GM18520 (cell line): ENCODE results near the gene CBLB.

ENCODE experiments used
- ATAC-seq: cut with Tn5 transposase; IDR thresholded peaks from one replicate; pipeline ENCODE4 v1.9.1; 2021; ENCODE audit not compliant: unreplicated experiment

CBLB gene

DNA sequence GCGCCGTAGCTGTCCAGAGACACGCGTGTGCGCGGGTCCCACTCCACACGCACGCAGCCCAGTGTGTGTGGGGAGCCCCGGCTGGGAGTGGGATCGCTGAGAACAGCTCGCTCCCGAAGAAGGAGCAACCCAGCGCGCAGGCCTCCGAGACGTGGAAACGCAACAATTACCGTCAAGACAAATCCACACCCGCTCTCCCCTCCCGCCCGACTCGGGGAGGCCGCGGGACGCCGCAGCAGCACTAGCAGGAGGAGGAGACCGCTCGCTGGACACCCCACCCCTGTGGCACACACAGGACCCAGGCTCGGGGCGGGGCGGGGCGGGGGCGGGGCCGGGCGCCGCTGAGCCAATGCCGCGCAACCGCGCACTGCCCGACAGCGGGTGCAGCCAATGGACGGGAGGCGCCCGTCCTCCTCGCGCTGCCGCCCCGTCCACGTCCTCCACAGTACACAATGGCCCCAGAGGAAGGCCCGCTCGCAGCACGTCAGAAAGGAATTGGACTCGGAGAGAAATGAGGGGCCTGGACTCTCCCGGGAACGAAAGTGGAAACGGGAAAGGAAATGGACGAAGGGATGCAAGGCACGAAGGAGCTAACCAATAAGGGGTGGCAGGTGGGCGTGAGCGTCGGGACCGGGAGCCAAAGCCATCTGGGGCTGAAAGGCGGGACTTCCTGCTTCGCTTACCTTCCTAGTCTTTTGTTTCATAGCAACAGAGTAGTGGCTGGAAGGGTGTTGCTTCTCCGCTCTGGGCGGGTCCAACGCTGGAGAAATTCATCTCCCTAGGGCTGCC, at the start of gene CBLB:
CBLB (minus strand) TSS at position 271 of the 789 bp plus-strand sequence. CDS start 1,435 bp downstream, outside the sequence.
- peak; percentile 73 for ATAC-seq

DNA sequence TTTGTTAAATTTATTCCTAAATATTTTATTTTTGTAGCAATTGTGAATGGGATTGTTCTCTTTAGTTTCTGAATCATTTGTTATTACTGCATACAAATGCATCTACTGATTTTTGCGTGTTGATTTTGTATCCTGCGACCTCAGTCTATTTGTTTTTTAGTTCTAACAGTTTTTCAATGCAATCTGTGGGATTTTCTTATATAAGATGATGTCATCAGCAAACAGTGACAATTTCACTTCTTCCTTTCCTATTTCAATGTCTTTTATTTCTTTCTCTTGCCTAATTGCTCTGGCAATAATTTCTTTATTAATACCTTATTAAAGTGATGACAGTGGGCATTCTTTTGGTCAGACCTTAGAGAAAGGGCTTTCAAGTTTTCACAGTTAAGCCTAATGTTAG, 48.0 kb upstream of the CBLB start:
- ATAC-seq = no peak

DNA sequence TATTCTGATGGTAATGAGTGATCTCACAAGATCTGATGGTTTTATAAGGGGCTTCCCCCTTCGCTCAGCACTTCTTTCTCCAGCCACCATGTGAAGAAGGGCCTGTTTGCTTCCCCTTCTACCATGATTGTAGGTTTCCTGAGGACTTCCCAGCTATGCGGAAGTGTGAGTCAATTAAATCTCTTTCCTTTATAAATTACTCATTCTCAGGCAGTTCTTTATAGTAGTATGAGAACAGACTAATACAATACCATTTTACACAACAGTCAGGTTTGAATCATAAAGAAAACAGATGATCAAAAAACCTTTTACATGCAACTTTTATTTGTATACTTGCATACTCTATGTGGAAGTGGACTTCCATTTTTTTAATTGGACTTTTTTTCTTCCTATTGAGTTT, 46.7 kb upstream of the CBLB start:
- ATAC-seq = no peak

DNA sequence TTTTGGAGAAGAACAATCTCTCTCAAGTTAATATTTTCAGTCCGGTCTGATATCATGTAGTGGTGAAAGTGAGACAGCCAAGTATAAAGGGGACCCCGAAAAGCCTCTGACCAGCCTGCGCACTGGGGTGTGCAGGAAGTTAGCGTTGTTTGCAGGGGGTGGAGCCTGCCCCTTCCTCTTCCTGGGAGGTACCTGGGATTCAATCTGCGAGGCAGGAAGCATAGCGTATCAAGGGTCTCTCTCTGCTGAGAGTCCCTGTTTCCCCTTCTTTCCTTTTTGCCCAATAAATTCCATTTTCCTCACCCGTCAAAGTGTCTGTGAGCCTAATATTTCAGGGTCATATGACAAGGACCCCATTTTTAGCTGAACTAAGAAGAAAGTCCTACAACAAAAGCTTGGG, 44.8 kb upstream of the CBLB start:
- ATAC-seq = no peak

DNA sequence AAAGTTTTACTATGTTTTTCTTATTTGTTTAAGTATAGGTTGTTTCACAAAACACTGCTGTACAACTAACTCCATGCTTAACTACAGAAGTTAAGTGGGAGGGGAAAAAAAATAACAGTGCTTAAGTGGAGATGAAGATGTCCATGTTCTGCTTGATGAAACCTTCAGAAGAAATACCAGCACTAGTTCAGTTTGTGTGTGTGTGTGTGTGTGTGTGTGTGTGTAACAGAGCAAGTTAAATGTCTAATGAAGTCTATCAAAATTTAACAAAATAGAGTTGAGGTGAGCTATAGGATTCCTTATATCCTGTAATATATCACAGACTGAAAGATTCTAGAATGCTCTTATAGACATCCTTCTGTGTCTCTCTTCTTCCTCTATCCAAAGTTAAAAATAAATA, 44.1 kb upstream of the CBLB start:
- ATAC-seq = no peak

DNA sequence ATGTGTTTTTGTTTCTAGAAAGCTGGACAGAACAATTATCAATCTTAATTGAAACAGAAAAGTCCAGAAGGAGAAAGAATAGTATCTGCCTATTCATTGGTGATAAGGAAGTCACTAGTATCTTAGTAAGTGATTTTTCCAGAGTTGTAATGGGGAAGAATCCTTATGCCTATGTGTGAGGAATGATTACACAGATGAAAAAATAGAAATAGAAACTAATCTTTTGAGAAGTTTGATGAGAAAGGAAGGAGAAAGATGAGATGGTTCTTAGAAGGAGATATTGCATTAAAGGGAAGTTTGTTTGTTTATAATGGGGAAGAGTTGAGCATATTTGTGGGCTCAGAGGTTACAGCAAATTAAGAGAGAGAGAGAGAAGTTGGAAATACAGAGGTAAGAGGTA, 42.7 kb upstream of the CBLB start:
- no peak for ATAC-seq

DNA sequence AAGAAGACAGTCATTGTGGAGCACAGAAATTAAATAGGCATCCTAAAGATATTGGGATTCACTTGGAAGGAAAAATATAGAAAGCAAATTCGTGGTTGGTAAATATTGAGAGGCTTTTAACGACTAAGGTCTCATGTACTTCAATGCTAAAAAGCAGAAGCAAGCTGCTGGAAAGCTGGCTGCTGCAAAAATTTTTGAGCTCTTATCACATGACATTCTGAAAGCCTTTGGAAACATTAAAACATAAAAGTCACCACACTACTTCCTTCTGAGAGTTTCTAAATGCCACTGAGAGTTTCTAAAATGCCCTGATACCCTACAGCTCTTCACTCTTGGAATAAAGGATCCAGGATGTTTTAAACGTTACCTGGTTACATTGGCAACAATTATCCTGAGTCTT, 39.0 kb upstream of the CBLB start:
- no peak for ATAC-seq

DNA sequence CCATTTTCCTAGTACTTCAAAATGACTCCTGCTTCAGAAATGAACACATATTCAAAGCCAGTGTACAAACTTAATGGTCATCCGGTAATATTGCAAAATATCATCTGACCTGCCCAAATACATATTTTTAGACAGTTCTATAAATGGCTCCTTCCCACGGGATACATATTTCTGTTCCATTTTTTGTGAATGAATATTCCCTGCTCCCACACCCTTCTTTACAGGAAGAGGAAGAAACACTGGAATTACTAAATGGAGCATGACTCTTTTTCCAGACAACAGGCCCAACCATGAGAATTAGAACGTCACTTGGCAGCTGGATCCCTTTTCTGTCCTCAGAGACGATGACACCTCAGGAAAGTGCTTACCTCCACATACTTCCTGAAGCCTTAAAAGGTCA, 38.0 kb upstream of the CBLB start:
- ATAC-seq = no peak

DNA sequence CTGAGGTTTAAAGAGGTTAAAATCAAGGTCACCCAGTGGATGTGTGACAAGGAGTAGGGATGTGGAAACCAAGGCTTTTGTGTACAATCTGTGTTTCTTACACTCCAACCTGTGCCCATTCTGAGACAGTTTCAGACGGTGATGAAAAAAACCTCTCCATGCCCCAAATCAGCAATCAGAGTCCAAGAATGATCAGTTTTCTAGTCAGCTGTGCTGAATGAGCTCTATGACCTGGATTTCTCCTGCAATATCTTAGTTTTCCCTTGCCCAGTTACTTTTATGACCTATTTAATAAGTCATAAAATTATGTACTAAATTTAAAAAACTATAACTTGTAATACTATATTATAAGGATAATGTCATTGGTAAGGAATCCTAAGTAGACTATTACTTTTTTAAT, 37.5 kb upstream of the CBLB start:
- no peak for ATAC-seq

DNA sequence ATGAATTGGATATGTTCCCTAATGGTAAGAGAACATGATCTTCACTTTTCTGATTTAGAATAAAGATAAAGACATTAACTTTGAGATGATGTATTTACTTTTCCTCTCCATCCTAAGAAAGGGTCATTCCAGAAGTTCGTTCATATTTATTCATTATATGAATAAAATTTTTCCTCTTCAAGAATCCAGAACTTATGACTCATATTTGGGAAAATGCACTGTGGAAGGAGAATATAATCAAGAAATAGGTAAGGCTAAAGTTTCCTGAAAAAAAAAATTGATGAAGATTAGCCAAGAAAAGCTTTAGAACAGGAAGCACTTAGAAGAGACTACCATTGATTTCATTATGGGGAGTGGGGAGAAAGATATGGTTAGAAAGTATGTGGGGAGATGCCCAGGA, 36.5 kb upstream of the CBLB start:
- ATAC-seq = no peak

DNA sequence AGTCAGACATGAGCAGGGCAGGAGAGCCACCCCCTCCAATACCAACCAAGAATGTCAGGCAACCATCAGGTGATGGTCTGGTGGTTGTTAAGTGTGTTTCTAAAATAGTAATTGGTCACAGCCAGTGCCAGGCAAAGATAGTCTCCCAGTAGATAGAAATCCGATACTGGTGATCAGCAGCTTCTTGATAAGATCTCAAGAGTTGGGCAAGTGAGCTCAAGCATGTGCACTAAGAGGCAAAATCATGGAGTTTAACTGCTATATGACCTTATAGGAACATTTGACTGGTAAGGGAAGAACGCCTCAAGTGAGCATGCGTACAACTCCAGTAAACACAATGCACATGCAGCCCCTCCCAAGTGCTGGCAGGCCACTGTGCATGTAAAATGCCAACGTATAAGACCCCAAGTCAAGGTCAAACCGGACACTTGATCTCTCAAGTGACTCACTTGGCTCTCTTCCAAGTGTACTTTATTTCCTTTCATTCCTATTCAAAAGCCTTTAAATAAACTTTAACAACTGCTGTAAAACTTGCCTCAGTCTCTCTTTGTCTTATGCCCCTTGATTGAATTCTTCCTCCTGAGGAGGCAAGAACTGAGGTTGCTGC, 36.0 kb upstream of the CBLB start:
- no peak for ATAC-seq

DNA sequence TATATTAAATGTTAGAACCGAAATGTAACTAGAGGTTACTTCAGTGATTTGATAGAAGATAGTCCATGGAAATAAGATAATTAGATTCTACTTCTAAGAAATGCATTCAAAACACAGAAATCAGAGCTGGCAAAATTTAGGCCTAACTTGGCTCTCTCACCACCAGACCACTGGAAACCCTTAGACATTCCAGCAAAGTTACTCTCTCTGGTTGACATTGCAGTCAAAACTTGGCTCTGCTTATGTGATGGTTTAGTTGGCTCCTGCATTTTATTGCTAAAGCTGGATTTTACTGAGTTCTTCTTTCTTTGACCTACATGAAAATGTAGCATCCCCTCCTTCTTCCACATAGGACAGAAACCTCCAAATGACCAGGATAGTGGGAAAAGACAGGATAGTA, 35.4 kb upstream of the CBLB start:
- no peak for ATAC-seq

DNA sequence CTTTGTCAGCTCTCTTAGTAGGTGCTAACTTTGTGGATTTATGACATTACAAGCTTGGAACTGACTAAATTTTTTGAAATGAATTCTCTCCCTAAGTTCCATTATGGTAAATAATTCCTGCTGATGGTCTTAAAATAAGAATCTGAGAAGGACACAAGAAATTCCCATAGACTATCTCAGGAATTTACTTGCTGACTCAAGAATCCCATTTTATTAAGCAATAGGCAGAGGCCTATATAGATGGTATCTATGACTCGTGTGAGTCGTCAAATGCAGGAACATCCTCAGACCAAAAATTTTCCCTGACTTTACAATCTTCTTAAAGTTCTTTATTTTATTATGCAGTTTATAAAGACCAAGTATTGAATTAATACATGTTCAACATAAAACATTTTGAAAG, 30.7 kb upstream of the CBLB start:
- no peak for ATAC-seq

DNA sequence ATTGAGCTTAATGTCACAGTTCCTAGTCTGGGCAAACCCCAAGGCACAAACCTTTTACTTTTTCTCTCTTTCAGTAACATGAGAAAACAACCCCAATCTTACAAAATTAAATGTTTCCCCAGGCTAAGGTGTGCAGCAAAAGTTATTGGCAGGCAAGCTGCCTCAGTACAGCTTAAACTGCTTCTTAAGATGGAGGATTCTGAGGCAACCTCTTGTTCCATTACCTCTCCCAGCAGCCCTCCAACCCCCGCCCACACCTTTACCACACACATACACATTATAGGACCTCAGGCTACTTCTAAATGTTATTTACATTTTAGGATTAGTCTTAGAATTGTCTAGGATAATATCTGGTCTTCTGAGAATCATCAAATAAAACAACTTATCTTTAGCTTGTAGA, 22.3 kb upstream of the CBLB start:
- ATAC-seq = no peak

DNA sequence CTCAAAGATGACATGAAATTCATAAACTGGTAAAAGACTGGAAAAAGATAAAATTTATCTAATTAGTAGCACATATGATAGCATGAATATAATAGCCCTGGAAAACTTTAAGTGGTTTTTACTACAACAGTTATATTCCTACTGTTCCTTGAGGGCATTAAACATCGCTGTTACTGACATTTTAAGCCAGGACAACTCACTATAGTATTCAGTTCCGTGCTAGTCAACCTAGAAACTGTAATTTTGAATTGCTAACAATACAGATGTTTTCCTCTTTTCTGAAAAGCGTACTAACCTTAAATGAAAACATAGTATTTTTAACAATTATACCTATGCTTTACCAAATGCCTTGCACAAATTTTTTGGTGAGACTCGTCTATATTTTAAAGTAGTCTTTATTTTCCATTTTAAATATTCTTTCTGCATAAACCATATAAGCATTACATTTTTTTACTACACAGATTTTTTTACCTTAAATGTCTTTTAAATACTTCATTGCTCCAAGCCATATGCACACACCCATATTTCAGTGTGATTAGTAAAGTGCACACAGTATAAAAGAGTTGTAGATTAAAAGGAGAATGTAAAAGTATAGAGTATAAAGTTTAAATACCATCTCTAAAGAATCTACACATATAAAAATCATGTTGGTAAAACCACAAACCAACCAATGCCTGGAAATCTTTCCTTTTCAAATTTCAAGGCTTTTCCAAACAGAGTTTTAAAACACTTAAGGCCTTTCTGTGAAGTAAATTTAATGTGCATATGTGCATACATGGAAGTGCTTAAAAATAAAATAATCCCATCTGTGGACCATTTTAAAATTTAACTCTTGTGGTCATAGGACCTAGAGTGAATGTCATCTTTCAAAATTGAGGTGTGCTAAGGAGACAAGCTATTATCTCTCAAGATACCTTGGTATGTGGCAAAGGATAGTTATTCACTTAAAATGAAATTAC, 20.1 kb upstream of the CBLB start:
- no peak for ATAC-seq

DNA sequence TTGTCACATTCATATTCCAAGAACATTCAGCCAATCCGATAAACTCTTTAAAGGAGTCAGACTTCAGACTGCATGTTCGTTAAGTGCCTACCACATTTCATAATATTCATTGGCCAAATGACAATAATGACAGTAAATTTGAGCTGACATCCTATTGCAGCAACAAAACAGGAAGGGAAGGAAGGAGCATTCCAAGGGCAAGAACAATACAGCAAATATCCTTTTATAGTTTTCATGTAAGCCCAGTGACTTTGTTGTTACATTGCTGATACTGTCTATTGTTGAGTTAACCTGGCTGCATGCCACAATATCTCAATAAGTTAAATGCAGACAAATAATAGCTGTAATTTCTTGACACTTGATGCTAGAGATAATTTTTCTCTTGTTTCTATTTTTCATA, 16.4 kb upstream of the CBLB start:
- no peak for ATAC-seq

DNA sequence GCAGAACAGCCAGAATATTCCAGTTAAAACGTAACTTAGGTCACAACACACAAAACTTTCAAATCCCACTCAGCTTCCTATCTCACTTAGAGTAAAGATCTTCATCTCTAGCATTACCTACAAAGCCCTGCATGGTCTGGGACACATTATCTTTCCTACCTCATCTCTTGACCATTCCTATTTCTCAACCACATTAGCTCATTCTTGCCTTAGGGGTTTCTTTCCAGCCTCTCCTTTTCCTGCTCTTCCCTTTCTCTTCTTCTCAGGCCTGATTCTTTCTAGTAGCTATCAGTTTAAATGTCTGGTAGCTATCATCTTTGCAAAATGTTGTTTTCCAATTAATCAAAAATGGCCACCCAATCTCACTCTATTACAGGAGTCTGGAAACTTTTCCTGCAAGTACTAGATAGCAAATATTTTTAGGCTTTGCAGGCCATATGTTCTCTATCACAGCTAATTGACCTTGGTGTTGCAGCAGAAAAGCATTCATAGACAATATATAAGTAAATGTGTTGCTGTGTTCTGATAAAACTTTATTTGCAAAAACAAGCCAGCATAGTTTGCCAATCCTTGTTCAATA, 15.1 kb upstream of the CBLB start:
- ATAC-seq = no peak

DNA sequence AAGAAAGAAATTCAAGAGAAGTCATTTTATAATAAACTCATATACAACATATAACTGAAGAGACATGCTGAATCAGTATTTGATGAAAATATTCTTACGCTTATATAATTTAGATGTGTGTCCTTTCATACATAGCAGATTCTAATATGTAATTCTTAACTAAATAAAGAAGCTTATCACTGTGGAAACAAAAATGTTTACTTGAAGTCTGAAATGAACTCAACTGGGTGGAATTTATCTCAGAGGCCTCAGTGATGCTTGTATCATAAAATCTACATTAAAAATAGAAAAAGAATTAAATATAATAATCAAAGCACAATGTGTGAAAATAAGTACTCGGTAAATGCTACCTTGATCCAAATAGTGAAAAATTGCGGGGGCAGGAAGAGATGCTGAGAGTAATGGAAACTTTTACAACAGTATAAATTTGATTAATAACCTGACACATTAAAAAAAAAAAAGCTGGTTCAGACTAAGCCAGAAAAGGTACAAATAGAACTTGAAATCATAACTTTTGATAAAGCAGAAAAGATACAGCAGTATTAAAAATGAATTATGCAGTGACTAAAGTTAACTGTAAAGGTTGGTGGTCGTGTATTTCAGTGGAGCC, 12.0 kb upstream of the CBLB start:
- no peak for ATAC-seq

DNA sequence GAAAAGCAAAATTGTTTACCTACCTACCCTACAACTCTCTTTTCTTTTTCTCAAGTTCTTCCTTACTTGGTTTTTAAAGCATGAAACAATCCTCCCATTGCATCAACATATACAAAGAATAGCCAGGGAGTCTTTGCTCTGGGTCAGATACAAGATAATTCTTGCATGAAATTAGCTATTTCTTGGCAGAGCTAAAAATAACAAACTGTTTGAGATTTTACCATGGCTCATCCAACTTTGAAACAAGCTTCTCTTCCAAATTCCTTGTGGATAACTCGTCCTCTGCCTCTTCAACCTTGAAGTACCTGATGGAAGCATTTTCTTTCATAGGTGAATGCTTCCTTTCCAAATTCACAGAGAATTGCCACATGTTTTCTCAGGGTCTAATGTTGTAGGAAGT, 9.2 kb upstream of the CBLB start:
- ATAC-seq = no peak

DNA sequence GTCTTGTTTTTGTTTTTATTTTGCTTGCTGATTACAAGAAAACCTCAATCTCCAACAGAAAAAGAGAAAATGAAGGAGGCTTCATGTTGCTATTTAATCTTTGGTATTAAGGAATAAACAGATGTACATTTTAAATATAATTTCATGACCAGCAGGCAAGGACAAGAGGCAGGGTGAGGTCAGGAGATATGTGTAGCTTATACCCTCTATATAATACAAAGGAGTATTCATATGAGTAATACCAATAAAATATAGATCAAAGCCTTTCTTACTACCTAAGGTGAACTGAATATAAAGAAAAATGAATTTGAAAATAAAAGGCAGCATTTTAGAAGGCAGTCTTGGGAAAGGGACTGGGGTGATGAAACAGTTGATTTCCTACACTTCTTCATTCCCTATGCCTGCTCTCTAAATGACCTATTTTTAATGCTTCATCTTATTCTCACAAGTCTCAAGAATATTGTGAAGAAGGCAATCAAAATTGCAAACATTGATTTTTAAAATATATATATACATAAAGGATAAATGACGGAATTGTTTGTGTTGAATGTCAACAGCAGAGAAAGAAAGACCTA, 8.6 kb upstream of the CBLB start:
- ATAC-seq = no peak
